Glutamatergic neuron (in vitro differentiated cells): ENCODE data around the gene ME3. TPM values are rescaled to one million over a fixed set of nuclear protein-coding genes. Genes with fewer than 3 reads are reported as not detected.

Source experiments
- DNase-seq: peaks from one replicate; pipeline ENCODE4 v3.0.0; 2022
- H3K27ac Mint-ChIP-seq: one replicate; pipeline ENCODE4 v1.8.0; 2020; ENCODE audit warnings: mild to moderate bottlenecking, mixed read lengths, inconsistent platforms; ENCODE audit not compliant: unreplicated experiment
- H3K27me3 Mint-ChIP-seq: one replicate; pipeline ENCODE4 v1.8.0; 2020; ENCODE audit warnings: mild to moderate bottlenecking, moderate library complexity, mixed read lengths, inconsistent platforms; ENCODE audit not compliant: unreplicated experiment
- H3K36me3 Mint-ChIP-seq: one replicate; pipeline ENCODE4 v1.8.0; 2020; ENCODE audit warnings: mild to moderate bottlenecking, mixed read lengths, inconsistent platforms; ENCODE audit not compliant: unreplicated experiment
- H3K4me1 Mint-ChIP-seq: one replicate; pipeline ENCODE4 v1.8.0; 2020; ENCODE audit warnings: mild to moderate bottlenecking, low read depth, mixed read lengths, inconsistent platforms; ENCODE audit not compliant: unreplicated experiment
- H3K4me3 Mint-ChIP-seq: one replicate; pipeline ENCODE4 v1.8.0; 2020; ENCODE audit warnings: mild to moderate bottlenecking, mixed read lengths, inconsistent platforms; ENCODE audit not compliant: unreplicated experiment
- H3K9me3 Mint-ChIP-seq: one replicate; pipeline ENCODE4 v1.8.0; 2020; ENCODE audit warnings: mild to moderate bottlenecking, moderate library complexity, mixed read lengths, inconsistent platforms; ENCODE audit not compliant: unreplicated experiment
- CTCF ChIP-seq: fragments of 200-600 bp; sonication (generic); IDR thresholded peaks from one replicate; pipeline ENCODE4 v1.5.0; 2021; ENCODE audit not compliant: partially characterized antibody, unreplicated experiment
- total RNA-seq: library from RNA; stranded (reverse); fragmentation: NEBNext Ultra II Directional; extraction: Animal tissue kit (Norgen Biotek cat#: 25700); gene quantifications from one replicate; pipeline ENCODE4 v1.2.1, GENCODE V29; 2021; ENCODE audit not compliant: unreplicated experiment

ME3 gene
- total RNA-seq, 1 donor from 2014 or later, result 12.4 TPM

GRCh38 chr11:86408845-86409244, 263.6 kb downstream of the ME3 start:
- H3K4me1 Mint-ChIP-seq, result no peaks in the 10 kb centered on the region
- TF ChIP-seq CTCF, result no peak
- no peaks in the 10 kb centered on the region for H3K27me3 Mint-ChIP-seq
- H3K36me3 Mint-ChIP-seq, result no peaks in the 10 kb centered on the region
- H3K27ac Mint-ChIP-seq, result no peak overlapping the region
- no peaks in the 10 kb centered on the region for H3K9me3 Mint-ChIP-seq
- H3K4me3 Mint-ChIP-seq, result no peak overlapping the region
- no peak for DNase-seq

GRCh38 chr11:86403458-86403857, 269.0 kb downstream of the ME3 start:
- H3K4me3 Mint-ChIP-seq, result no peak overlapping the region
- no peaks in the 10 kb centered on the region for H3K27me3 Mint-ChIP-seq
- no peak for DNase-seq
- no peak for TF ChIP-seq CTCF
- H3K9me3 Mint-ChIP-seq, result no peaks in the 10 kb centered on the region
- no peaks in the 10 kb centered on the region for H3K4me1 Mint-ChIP-seq
- H3K27ac Mint-ChIP-seq, result no peak overlapping the region
- H3K36me3 Mint-ChIP-seq, result no peaks in the 10 kb centered on the region

GRCh38 chr11:86398106-86398505, 274.3 kb downstream of the ME3 start:
- no peak overlapping the region for H3K27ac Mint-ChIP-seq

GRCh38 chr11:86397351-86397750, 275.1 kb downstream of the ME3 start:
- Mint-ChIP-seq H3K27ac (no peak overlapping the region), H3K9me3 (no peaks in the 10 kb centered on the region), H3K4me1 (no peaks in the 10 kb centered on the region), H3K4me3 (no peak overlapping the region), H3K27me3 (peaks cover 2% of the 10 kb centered on the region), H3K36me3 (no peaks in the 10 kb centered on the region)
- no peak for TF ChIP-seq CTCF
- DNase-seq, result no peak

More at GRCh38 chr11:86398106-86398505, 274.3 kb downstream of the ME3 start:
- DNase-seq, result no peak
- H3K4me1 Mint-ChIP-seq, result no peaks in the 10 kb centered on the region
- TF ChIP-seq CTCF, result no peak
- peaks cover 2% of the 10 kb centered on the region for H3K27me3 Mint-ChIP-seq
- H3K36me3 Mint-ChIP-seq, result no peaks in the 10 kb centered on the region
- H3K9me3 Mint-ChIP-seq, result no peaks in the 10 kb centered on the region
- H3K4me3 Mint-ChIP-seq, result no peak overlapping the region

GRCh38 chr11:86396396-86396795, 276.0 kb downstream of the ME3 start:
- Mint-ChIP-seq H3K36me3 (no peaks in the 10 kb centered on the region), H3K27ac (no peak overlapping the region), H3K9me3 (no peaks in the 10 kb centered on the region), H3K4me1 (no peaks in the 10 kb centered on the region), H3K4me3 (no peak overlapping the region), H3K27me3 (peaks cover 2% of the 10 kb centered on the region)
- no peak for DNase-seq
- no peak for TF ChIP-seq CTCF
